Activated CD4-positive, CD25-positive, alpha-beta regulatory T cell (primary cell): ENCODE results near the gene SLC41A3.
"Not testable (repeated sequence)": the region's sequence is repeated elsewhere in the genome, so short reads cannot be mapped to it uniquely, and the experiment has no call there.

ENCODE experiments used
- DNase-seq, 4 experiments: peaks; one replicate each; lab custom pipeline; 2025; lab: John Stamatoyannopoulos, UW

Gene SLC41A3

DNA sequence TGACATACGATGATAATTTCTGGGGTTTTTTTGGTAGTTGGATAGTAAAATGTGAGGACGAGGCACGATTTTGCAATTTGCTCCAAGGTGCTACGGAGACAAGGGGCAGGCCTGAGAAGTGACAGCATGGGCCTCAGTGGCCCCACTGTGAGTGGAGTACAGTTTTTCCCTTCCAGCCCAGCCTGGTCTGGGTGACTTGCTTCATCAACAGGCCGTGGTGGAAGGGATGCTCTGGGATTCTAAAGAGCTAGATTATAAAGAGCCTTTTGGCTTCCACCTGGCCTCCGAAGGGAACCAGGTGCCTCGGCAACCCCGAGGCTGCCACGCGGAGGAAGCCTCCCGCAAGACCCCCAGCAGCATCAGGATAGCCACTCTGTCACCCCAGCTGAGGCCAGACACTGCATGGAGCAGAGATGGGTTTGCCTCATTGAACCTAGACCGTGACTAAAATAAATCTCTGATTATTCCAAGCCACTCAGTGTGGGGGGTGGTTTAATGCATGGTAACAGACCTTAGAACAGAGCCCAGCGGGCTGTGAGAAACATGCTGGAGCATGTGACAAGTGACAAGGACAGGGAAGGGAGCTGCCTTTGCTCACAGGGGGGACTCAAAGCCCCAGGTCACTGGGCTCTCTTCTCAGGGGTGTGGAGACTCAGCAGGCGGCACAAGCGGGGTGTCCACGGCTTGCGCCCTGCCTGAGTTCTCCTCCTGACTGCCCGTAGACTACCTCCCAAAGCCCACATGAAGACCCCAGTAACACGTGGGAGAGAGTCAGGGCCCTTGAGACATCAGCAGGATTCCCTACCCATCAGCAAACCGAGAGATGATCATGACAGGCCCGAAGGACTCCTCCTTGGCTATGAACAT lies 22.6 kb upstream of the SLC41A3 start:
- no peak for DNase-seq

DNA sequence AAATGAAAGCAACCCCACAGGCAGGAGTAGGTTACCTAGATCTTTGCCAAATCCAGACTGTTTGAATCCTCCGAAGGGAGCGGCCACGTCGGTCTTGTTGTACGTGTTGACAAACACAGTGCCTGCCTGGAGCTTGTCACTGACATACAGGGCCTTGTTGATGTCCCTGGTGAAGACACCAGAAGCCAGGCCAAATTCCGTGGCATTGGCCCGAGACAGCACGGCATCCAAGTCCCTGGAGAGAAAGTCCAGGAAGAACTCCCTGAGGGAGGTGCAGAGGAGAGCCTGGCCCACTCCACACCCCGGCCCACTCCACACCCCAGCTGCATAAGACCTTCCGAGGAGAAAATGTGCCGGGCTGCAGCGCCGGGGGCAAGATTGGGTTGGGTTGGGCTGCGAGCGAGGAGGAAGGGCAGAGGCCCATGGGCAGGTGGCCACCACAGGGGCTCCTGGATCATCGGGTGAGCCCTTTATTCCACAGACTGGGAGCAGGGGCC lies 21.8 kb upstream of the SLC41A3 start:
- no peak for DNase-seq

DNA sequence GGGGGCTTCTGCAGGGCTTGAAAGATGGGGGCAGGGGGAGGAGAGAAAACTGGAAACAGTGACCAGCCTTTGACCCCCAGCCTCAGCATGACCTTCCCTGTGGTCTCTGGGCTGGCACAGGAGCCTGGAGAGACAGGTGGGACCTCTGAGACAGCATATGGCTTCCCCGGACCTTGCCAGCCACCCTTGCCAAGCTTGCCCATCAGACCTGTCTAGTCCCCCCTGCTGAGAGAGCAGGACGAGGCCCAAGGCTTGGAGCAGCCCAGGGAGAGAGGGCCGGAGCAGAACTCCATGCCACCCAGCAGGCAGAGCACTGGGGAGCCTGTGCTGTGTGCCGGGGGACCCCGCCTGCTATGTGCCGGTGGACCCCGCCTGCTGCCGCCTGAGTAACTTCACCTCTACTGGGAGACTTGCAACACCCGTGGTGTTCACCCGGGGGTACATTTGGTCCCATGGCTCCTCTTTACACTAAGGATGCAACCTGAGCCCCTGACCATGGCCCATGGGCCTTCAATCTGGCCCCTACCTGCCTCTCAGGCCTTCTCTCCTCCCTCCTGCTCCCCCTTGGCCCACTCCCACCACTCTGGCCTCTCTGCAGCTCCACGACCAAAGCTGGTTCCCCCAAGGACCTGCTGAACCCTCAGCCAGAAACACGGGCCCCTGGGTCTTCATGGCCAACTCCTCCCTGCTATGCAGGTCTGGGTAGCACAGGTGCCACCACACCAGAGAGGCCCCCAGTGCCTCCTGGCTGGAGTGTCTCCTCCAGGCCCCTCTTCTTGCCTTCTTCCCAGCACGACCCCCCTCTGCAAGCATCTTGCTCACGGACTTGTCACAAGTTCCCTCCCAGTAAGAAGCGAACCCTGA lies 21.1 kb upstream of the SLC41A3 start:
- no peak for DNase-seq

DNA sequence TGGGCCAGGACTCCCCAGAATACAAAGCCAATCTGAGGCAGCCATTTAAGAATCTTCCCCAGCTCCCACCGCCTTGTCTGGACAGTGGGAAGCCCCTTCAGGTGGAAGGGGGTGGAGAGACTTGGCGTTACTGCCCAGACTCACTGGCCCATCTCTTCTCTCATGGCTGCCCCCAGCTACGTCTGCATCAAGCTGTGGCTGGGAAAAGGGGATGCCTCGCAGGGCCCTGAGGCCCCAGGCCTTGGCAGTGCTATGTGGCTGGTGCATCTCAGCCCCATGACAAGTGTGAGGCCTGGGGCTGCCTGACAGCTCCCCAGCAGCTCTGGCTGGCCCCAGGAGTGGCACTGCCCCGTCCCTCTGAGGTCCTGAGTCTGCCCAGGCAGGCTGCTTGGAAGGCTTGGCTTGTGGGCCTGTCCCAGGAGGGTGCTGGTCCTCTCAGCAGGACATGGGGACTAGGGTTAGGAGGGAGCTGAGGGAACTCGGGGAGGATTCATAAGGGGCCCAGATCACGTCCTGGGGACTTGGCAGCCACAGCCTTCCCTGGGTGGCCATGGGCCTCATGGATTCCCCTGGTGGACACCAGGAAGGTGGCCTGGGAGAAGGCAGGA lies 20.2 kb upstream of the SLC41A3 start:
- no peak for DNase-seq

DNA sequence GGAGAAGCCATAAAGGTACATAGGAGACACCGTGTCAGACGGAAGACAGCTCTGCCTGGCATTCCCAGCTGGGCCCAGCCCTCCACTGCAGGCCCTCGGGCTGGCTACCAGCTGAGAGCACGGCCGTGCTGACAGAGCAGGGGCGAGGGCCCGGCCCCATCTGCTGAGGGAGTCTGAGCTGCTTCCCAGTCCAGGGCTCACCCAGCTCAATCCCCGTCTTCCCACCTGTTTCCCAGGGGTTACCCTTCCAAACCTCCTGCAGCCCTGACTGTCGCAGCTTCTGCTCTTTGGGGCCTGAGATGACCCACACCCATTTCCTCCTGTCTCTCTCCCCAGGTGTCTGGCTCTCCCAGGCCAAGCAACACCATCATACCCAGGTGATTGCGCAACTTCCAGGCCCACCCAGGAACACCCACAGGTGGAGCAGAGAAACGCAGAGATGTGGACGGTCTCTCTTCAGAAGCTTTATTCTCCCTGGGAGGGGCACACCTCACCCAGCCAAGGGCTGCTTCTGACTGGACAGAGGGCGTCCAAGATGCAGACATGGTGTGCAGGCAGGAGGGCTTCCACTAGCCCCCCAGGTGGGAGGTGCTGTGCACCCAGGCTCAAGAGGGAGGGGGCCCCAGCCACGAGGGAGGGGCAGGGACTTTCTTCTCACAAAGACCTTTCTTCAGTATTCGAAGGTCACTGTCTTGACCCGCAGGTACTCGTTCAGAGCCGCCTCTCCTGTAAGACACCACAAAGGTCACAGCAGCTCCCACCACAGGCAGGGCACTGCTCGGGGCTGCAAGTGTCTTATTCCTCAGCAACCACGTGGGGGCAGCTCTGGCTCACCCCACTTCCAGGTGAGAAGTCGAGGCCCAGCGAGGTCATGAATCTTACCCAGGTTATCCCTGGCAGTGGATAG lies 19.4 kb upstream of the SLC41A3 start:
- DNase-seq: no peak

DNA sequence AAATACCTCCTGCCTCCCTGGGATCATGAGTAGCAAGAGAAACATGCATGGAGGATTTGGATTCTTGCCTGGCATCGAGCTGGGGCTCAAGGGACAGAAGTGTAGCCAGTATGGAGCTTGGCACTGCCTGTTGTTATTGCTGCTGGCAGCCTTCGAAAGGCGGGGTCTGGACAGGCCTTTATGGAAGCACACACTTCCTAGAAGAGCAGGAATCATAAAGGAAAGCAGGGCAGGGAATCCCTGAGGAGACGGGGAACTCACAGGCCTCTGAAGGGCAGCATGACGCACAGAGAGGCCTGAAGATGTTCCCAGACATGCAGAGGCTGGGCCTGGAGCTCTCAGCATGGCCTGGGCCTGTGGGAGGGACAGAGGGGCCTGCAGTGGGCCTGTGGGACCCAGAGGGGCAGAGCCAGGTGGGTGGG lies 18.6 kb upstream of the SLC41A3 start:
- no peak for DNase-seq

DNA sequence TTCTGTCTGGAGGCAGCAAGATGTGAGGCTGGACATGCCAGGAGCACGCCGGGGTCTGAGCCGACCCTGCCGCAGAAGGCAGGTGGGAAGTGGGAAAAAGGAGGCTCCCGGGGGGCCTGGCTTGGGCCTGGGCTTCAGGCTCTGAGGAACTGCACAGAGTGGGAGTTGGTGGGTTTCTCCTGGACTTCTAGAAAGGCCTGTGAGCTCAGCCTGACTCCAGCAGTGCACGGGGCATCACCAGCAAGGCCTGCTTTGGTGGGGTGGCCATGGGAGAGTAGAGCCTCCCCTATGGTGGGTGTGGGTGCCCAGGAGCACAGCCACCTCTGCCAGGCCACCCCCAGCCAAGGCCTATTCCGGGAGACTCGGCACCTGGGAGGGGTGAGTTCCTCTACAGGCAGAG lies 18.1 kb upstream of the SLC41A3 start:
- no peak for DNase-seq

DNA sequence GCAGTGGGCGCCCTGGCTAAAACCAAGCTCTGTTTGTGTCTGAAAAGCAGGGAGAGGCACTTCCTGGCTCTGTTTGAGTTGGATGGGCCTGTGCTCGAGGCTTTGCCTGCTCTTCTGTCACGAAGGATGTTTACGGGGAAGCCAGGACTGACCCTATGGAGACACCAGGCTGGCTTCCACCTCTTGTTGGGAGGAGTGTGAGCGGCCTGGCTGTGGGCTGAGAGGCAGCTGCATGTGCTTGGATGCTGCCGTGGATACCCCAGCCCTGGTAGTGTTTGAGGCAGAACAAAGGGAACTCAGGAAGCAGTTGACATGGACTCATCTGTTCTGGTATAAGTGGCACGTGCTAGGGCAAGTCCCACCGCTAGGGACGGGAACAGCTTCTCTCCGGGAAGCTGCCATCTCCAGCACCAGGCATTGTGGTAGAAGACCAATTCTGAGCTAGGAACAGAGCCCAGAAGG lies 17.6 kb upstream of the SLC41A3 start:
- no peak for DNase-seq

DNA sequence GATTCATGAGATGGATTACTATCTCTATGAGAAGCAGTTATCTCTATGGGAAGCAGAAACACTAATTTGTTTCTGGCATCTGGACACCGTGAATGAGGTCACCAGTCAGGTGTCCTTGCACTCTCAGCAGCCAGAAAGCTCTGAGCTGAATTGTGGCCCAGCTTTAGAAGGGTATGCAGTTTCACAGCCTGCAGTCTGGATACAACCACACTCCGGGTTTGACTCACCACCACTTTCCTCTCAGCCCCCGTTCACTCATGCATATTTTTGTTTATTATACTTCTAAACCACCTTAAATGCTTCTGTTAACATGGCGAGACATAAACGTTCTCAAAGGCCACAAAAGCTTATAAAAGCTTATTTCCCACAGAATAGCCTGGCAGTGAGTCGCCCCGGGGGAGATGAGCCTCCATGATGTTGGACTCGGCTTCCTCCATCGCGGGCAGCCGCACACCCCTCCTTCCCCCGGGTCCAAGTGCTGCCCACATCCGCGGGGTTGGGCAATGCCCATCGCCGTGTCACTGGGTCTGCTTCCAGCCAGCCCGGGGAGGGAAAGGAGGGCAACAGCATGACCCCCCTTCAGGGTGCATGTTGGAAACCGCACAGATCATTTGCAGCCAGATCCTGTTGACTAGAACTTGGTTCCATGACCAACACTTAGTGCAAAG lies 16.8 kb upstream of the SLC41A3 start:
- no peak for DNase-seq

DNA sequence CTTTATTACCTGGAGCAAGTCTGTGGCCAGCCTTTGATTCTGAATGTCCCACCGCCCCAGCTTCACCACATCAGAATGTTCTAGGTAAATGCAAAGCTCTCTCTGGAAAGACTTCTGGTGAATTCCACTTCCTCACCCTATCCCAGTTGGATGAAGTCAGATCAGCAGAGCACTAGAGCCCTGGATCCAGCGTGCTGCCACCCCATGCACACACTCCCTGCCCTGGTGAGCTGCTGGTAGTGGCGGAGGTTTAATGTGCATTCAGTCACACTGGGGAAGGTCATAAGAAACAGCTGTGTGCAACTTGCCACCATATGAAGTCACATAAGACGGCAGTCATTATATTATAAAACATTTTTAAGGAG lies 16.3 kb upstream of the SLC41A3 start:
- DNase-seq: no peak

DNA sequence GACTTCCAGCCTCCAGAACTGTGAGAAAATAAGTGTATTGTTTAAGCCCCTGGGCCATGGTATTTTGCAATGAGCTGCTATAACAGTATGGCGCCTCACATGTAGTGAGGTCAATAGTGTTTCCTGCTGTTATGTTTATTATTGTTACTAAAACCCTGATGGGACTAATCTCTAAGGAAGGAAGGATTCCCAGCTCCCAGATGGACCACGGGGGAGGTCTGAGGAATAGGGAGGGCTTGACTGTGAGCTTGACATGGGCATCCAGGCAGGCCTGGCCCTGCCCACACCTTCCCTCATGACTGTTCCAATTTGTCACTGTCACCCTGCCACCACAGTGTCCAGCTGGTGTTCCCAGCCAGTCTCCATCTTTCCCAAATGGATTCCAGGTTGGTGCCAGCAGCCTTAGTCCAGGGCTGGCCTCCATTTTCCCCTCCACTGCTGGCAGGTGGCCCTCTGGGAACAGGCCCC lies 14.5 kb upstream of the SLC41A3 start:
- no peak for DNase-seq

DNA sequence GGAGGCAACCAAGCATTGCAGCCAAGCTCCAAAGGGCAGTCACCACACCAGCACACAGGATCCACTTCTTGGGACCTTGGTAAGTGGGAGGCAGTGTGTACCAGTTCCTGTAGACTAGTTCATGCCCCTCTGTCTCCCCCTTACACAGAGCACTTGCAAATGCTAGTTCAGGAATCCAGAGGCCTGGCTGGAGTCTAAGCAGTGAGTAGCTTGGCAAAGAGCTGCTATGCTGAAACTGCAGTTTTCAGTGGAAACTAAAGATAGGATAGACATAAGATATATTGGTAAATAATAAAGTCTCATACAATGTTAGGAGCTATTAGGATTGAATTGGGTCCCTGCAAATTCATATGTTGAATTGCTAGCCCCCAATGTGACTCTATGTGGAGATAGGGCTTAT lies 13.9 kb upstream of the SLC41A3 start:
- no peak for DNase-seq

DNA sequence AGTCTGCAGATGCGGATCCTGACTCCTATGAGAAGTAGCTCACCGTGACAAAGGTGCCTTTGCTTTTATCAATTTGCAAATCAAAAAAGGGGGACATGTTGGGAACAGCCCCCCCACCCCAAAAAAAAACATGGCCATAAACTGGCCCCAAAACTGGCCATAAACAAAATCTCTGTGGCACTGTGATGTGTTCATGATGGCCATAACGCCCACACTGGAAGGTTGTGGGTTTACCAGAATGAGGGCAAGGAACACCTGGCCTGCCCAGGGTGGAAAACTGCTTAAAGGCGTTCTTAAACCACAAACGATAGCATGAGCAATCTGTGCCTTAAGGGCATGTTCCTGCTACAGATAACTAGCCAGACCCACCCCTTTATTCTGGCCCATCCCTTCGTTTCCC lies 12.3 kb upstream of the SLC41A3 start:
- not testable (repeated sequence) for DNase-seq

DNA sequence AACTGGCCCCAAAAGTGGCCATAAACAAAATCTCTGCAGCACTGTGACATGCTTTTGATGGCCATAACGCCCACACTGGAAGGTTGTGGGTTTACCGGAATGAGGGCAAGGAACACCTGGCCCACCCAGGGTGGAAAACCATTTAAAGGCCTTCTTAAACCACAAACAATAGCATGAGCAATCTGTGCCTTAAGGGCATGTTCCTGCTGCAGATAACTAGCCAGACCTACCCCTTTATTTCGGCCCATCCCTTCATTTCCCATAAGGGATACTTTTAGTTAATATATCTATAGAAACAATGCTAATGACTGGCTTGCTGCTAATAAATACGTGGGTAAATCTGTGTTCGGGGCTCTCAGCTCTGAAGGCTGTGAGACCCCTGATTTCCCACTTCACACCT lies 8.2 kb upstream of the SLC41A3 start:
- DNase-seq: not testable (repeated sequence)

DNA sequence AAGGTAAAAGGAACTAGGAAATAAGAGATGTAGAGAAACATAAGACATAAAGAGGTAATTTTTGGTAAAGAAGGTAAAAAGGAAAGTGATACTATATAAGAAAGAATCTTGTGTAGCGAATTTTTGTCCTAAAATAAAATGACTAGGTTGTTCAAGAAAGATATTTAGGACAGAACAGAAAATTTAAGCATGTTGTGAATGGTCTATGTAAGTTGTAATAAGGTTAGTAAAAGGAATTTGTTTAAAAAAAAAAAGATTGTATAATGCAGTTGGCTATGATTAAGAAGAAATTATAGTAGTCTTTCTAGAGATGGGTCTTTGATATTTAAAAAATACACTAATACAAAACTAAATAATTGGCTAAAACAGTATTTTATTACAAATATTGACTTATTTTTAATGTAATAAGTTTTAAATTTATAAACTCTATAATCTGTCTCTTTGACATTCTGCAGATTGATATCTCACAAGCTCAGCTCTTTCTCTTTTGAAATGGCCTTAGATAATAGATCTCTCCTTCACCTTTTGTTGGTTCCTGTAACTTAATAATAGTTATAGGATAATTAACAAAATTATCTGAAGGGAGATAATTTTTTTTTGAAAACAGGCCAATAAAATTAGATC lies 3.7 kb upstream of the SLC41A3 start:
- DNase-seq: no peak

DNA sequence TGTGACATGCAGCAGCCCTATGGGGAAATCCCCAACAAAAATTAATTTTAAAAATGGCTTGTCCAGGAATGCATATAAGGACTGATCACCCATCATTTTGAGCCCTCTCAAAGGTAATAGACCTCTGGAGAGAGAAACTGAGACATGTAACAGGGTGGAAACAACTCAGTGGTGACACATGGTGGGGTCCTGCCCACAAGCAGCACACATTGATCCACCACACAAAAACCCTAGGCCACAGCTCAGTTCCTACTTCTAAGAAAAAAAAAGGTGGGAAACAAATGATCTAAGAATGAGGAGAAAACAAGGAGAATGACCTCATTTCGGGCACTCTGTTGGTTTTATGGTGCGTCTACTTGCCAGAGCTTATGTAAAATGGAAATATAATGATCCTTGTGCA lies 1.9 kb upstream of the SLC41A3 start:
- no peak for DNase-seq

DNA sequence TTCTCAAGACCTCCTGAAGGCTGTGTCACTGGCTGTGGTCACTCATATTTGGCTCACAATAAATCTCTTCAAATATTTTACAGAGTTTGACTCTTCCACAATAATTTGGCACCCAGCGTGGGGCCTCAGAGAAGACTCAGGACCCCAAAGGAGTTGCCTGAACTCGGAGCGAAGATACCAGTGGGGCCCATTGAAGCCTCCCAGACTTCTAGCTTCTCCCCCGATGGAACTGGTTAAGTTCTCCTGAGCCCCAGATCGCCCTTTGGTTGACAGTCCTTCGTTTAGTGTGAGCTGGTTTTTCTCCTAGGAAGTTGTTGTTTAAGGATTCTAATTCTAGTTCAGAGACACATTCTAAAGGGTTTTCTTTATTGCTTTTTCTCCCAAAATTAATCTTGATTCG lies 1.4 kb upstream of the SLC41A3 start:
- no peak for DNase-seq

DNA sequence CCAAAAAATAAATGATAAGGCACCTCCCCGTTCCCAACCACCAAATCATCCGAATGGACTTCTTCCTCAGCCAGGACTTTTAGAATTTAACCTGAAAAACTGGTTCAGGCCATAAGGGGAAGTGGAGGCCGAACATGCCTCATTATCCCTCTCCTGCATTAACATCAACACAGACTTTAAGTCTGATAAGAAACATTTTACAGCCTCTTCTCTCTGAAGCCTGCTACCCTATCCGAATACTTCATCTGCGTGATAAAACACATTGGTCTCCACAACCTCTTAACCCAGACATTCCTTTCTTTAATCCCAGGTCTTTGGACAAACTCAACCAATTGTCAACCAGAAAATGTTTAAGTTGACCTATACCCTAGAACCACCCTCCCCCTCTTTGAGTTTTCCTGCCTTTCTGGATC lies 850 bp upstream of the SLC41A3 start:
- no peak for DNase-seq

DNA sequence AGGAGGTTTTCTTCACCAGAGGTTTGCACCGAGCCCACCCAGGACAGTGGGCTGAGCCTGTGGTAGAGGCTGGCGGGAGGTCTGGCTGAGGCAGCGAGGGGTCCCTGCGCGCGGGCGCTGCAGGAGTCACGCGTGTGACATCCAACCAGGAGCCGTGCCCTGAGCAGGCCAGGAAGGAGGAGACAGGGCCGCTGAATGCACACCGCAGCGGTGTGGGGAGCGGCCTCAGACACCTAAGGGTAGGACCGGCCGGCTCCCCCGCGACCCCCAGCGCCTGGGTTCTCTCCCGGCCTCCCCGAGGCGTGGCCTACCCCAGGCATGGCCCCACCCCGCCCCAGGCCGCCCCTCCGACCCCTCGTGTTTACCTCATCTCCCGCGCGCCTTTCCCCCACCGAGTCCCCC lies 412 bp downstream of the SLC41A3 start:
- DNase-seq: peak in 3 of 4 experiments; percentile 19 to 50 (median 45)

DNA sequence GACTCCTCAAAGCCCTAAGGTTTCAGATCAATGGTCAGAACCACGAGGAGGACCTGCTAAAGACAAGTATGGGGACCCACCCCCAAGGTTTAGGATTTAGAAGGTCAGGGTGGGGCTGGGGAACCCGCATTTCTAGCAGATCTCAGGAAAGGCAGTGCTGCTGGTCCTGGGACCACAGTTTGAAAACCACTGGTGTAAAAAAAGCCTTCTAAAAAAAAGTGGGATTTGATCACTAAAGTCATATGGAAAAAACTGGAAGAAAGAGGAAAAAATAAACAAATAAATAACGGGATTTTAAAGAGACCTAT lies 832 bp downstream of the SLC41A3 start:
- DNase-seq: no peak
